Spleen (tissue), 11 donors: ENCODE data around the gene ZDHHC14. TPM values are rescaled to one million over a fixed set of nuclear protein-coding genes. Genes with fewer than 3 reads are reported as not detected.

Source experiments
- DNase-seq: peaks from one replicate; pipeline ENCODE4 v3.0.0-alpha.2; 2020
- H3K27ac ChIP-seq, 8 donors: fragments of 200-600 bp; sonication (generic) in 7 of 8; 1 replicate in 4 of 8; 2 replicates in 4 of 8; pipeline versions ENCODE4 v1.5.0 to v1.8.0; 2016 to 2021; ENCODE audit warnings: inconsistent platforms in 4 of 8, mild to moderate bottlenecking in 4 of 8, moderate library complexity in 1 of 8
- H3K27me3 ChIP-seq, 7 donors: fragments of 200-600 bp; sonication (generic) in 6 of 7; replicated peaks in 1 of 7; 1 replicate in 4 of 7; 2 replicates in 3 of 7; pipeline versions ENCODE4 v1.5.0 to v1.8.0; 2016 to 2021; ENCODE audit warnings: inconsistent platforms in 3 of 7, mild to moderate bottlenecking in 1 of 7
- H3K36me3 ChIP-seq, 6 donors: fragments of 200-600 bp; sonication (generic) in 5 of 6; 1 replicate in 4 of 6; 2 replicates in 2 of 6; pipeline versions ENCODE4 v1.5.0 to v1.8.0; 2016 to 2021; ENCODE audit warnings: inconsistent platforms in 2 of 6
- H3K4me1 ChIP-seq, 6 donors: fragments of 200-600 bp; sonication (generic) in 5 of 6; 1 replicate in 3 of 6; 2 replicates in 3 of 6; pipeline versions ENCODE4 v1.5.0 to v1.8.0; 2016 to 2021; ENCODE audit warnings: inconsistent platforms in 3 of 6
- H3K4me3 ChIP-seq, 8 donors: fragments of 200-600 bp; sonication (generic) in 7 of 8; 1 replicate in 4 of 8; 2 replicates in 4 of 8; pipeline versions ENCODE4 v1.5.0 to v1.8.0; 2016 to 2021; ENCODE audit warnings: inconsistent platforms in 4 of 8, mild to moderate bottlenecking in 4 of 8, moderate library complexity in 2 of 8
- H3K9me3 ChIP-seq, 8 donors: fragments of 200-600 bp; sonication (generic) in 7 of 8; 1 replicate in 4 of 8; 2 replicates in 4 of 8; pipeline versions ENCODE4 v1.5.0 to v1.8.0; 2016 to 2021; ENCODE audit warnings: inconsistent platforms in 4 of 8
- CTCF ChIP-seq, 11 experiments: fragments of 200-600 bp in 7 of 11; fragments of 450-650 bp in 4 of 11; sonication (generic) in 4 of 11; IDR thresholded peaks in 8 of 11; conservative IDR thresholded peaks in 3 of 11; 1 replicate in 7 of 11; 2 replicates in 4 of 11; pipeline versions ENCODE4 v1.4.0 to v1.8.0; 2016 to 2021; ENCODE audit warnings: antibody characterized with exemption in 11 of 11, inconsistent platforms in 4 of 11, mild to moderate bottlenecking in 1 of 11
- POLR2A ChIP-seq, 3 donors: fragments of 450-650 bp; IDR thresholded peaks; one replicate each; pipeline ENCODE4 v1.5.1; 2017; ENCODE audit warnings: antibody characterized with exemption in 3 of 3, mild to moderate bottlenecking in 1 of 3
- POLR2AphosphoS5 ChIP-seq, 3 donors: sonication (generic); formaldehyde crosslinking; IDR thresholded peaks; one replicate each; pipeline ENCODE4 v1.5.1; 2017; ENCODE audit warnings: antibody characterized with exemption in 3 of 3
- WGBS, 5 donors: extraction: QIAGEN DNeasy Blood & Tissue Kit in 3 of 5; methylation state at CpG; one replicate each; pipeline versions ENCODE4 v1.1.5 to v1.1.7; 2013 to 2018; 5-methylcytosine and 5-hydroxymethylcytosine counted together
- intact Hi-C: fragments of 100-400 bp; cut with DNase I; formaldehyde crosslinking; loops from one replicate; pipeline ENCODE4 v1.15.0; 2023; ENCODE audit warnings: low total_unique reads
- polyA plus RNA-seq, 3 donors: library from polyadenylated mRNA; stranded (reverse); fragments of 200-250 nt; gene quantifications; one replicate each; pipeline ENCODE4 v1.2.1, GENCODE V29; 2013
- total RNA-seq, 7 donors: library from RNA; depleted of rRNA in 3 of 7; stranded (reverse); fragments of >200 nt in 3 of 7; fragmentation: NEBNext Ultra II Directional in 4 of 7; extraction: Animal tissue kit (Norgen Biotek cat#: 25700) in 4 of 7; gene quantifications; one replicate each; pipeline versions ENCODE4 v1.1.0 to v1.2.1, GENCODE V29; 2016 to 2021
- donor health status: healthy with polysubstance abuse.
- donor health status: DM: no; HTN: no; CAD: no; lungs with moderate emphysema.
- donor health status: DM: no; HTN: no; CAD: no.
- donor health status: Bipolar disorder and iron deficiency.
- donor health status: healthy.
- donor health status: DM: no; HTN: no; CAD: no.
- donor health status: DM: yes; HTN: yes; CAD: no.

ZDHHC14 gene
- total and polyA plus RNA-seq, 10 donors, result 7.8 to 18.2 (median 11.7) TPM

GRCh38 chr6:157505912-157506491 lies 125.0 kb downstream of the ZDHHC14 start:
- DNase-seq, result no peak
- Histone ChIP-seq H3K27ac (no peak overlapping the region), H3K9me3 (peaks cover 3 to 25% (median 19%) of the 10 kb centered on the region in 8 donors), H3K27me3 (no peaks in the 10 kb centered on the region), H3K4me1 (peaks cover 0 to 25% (median 5%) of the 10 kb centered on the region in 6 donors), H3K4me3 (no peak overlapping the region), H3K36me3 (peaks cover 0 to 3% (median 0%) of the 10 kb centered on the region in 6 donors)
- 91 to 98% (median 94%) methylated on average over 3 of the region's 3 CpGs for WGBS, 5 donors
- TF ChIP-seq POLR2AphosphoS5 (IDR thresholded peaks at IDR 0.05) (no peak), CTCF (IDR thresholded peaks at IDR 0.05 in 8 of 11, conservative IDR thresholded peaks at IDR 0.05 in 3 of 11) (no peak), POLR2A (IDR thresholded peaks at IDR 0.05) (no peak)
- intact Hi-C loops, result no loop called here

GRCh38 chr6:157510323-157511188 lies 129.6 kb downstream of the ZDHHC14 start:
- H3K9me3 ChIP-seq, result peaks cover 3 to 16% (median 12%) of the 10 kb centered on the region in 8 donors
- TF ChIP-seq CTCF (IDR thresholded peaks at IDR 0.05 in 8 of 11, conservative IDR thresholded peaks at IDR 0.05 in 3 of 11), result no peak
- no peak for TF ChIP-seq POLR2A (IDR thresholded peaks at IDR 0.05)
- TF ChIP-seq POLR2AphosphoS5 (IDR thresholded peaks at IDR 0.05), result no peak
- H3K36me3 ChIP-seq, result peaks cover 0 to 2% (median 0%) of the 10 kb centered on the region in 6 donors
- peak overlapping the region in 4 of 8 donors; percentile 6 to 55 (median 12) for H3K4me3 ChIP-seq
- no peak overlapping the region for H3K27ac ChIP-seq
- 57 to 77% (median 62%) methylated on average over 24 of the region's 24 CpGs for WGBS, 5 donors
- intact Hi-C loops, result no loop called here
- H3K4me1 ChIP-seq, result peaks cover 0 to 27% (median 12%) of the 10 kb centered on the region in 6 donors
- DNase-seq, result no peak
- H3K27me3 ChIP-seq, result no peaks in the 10 kb centered on the region

GRCh38 chr6:157511682-157512381 lies 130.8 kb downstream of the ZDHHC14 start:
- DNase-seq, result no peak
- intact Hi-C loops, result no loop called here
- Histone ChIP-seq H3K36me3 (no peaks in the 10 kb centered on the region), H3K4me1 (peaks cover 0 to 27% (median 12%) of the 10 kb centered on the region in 6 donors), H3K27me3 (no peaks in the 10 kb centered on the region), H3K27ac (no peak overlapping the region), H3K4me3 (no peak overlapping the region), H3K9me3 (peaks cover 0 to 3% (median under 1%) of the 10 kb centered on the region in 8 donors)
- TF ChIP-seq POLR2A (IDR thresholded peaks at IDR 0.05) (no peak), CTCF (IDR thresholded peaks at IDR 0.05 in 8 of 11, conservative IDR thresholded peaks at IDR 0.05 in 3 of 11) (no peak), POLR2AphosphoS5 (IDR thresholded peaks at IDR 0.05) (no peak)
- WGBS, 5 donors, result 93 to 97% (median 96%) methylated on average over 16 of the region's 16 CpGs
